GM10266 (cell line): Measurements from ENCODE around the gene USP32.

Experiments
- DNase-seq: peaks from one replicate; pipeline ENCODE4 v3.0.0; 2012; ENCODE audit errors: extremely low spot score
- TF ChIP-seq, protein P1 (sequence below): IDR thresholded peaks from 2 replicates; pipeline ENCODE4 v1.5.1; 2012; ENCODE audit warnings: mild to moderate bottlenecking, low read depth; ENCODE audit not compliant: control insufficient read depth, insufficient read depth; ENCODE audit errors: missing control alignments

The USP32 gene

GRCh38 chr17:60362329-60362728 is 29.6 kb downstream of the USP32 start:
- TF ChIP-seq, protein P1, sequence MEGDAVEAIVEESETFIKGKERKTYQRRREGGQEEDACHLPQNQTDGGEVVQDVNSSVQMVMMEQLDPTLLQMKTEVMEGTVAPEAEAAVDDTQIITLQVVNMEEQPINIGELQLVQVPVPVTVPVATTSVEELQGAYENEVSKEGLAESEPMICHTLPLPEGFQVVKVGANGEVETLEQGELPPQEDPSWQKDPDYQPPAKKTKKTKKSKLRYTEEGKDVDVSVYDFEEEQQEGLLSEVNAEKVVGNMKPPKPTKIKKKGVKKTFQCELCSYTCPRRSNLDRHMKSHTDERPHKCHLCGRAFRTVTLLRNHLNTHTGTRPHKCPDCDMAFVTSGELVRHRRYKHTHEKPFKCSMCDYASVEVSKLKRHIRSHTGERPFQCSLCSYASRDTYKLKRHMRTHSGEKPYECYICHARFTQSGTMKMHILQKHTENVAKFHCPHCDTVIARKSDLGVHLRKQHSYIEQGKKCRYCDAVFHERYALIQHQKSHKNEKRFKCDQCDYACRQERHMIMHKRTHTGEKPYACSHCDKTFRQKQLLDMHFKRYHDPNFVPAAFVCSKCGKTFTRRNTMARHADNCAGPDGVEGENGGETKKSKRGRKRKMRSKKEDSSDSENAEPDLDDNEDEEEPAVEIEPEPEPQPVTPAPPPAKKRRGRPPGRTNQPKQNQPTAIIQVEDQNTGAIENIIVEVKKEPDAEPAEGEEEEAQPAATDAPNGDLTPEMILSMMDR = no peak
- DNase-seq = no peak

GRCh38 chr17:60361889-60362288 is 30.0 kb downstream of the USP32 start:
- TF ChIP-seq, protein P1 = no peak
- no peak for DNase-seq

DNA sequence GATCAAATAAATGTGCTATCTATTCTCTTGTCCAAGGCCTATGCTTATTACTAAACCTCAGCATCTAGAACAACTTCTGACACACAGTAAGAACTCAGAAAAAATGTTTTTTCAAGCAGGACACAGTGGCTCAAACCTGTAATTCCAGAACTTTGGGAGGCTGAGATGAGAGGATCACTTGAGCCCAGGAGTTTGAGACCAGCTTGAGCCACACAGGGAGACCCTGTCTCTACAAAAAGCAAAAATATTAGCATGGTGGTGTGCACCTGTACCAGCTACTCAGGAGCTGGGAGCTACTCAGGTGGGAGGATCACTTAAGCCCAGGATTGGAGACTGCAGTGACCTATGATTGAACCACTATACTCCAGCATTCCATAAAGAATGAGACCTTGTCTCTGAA is 32.5 kb downstream of the USP32 start:
- TF ChIP-seq, protein P1 = no peak
- no peak for DNase-seq

DNA sequence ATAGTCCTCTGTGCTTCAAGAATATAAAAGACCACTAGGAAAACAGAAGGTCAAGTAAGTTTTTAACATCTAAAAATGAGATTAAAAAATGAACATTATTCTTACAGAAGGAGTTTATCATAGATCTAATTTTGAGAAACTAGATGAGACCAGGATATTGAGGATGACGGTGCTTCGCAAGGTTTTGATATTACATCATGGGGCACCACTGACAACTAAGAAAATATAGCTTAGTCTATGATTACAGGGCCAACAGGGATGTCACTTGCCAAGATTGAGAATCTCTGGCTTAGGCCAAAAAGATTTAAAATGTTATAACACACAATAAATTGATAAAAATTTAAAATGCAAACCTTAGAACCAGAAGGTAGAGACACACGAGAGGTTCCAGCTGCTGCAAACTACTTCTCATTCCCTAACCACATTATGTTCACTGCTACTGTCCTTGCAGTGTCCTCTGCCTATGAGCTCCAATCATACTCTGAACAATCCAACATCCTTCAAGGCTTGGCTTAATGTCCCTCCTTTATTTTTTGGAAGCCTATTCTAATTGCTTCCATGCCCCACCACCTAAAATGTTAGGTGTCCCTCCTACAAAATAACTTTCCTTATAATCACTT is 33.2 kb downstream of the USP32 start:
- DNase-seq = no peak
- TF ChIP-seq, protein P1 = no peak

- DNase-seq = no peak
- TF ChIP-seq, protein P1 = no peak
These were observed 35.0 kb downstream of the USP32 start for GRCh38 chr17:60356940-60357339.

DNA sequence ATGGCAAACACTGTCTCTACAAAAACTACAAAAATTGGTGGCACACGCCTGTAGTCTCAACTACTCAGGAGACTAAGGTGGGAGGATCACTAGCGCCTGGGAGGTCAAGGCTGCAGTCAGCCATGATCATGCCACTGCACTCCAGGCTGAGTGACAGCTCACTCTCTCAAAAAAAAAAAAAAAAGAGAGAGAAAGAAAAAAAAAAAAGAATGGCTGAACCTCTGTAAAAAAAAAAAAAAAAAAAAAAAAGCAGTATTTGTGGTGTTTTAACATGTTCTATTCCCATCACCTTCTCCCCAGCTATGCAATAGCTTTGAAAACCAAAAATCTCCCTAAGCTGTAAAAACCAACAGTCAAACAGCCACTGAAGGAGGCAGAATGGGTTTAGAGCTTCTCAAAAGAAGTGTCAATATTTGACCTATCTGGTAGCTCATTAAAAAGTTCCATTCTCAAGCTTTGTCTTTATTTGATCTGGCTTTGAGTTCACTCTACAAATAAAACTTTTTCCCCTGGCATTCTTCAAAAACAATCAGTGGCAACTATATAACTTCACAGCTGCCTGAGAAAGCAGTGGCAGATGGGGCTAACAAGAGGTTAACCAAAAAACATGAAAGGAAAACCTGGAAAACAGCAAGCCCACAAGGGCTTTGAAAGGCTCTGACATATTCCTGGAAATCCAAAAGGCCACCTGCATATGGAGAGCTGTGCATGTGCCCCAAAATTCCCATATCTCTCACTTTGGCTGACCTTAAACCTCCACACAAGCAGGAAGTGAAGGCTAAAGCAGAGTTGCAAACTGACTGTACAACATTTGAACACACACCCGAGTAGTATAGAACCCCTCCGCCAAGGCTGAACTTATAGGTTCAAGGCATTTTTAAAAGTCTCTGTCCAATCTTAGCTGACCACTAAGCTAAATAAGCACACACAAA is 36.0 kb downstream of the USP32 start:
- DNase-seq = no peak
- TF ChIP-seq, protein P1 = no peak

DNA sequence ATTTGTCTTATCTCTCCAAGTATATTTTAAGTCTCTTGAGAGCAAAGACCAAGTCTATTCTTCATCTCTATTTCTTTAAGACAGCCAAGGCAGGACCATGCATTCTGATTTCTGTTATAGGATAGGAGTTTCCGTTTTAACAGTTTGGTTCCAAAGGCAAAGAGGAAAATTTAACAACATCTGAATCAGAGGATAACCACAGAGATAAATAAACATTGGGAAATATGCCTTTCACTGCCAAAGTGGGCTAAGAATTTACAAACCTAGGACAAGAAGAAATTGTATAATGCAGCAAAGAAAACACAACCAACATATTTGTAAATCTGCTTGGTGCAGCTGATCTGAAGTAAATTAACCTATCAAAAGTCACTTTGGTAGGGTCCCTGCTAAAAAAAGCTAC is 37.7 kb downstream of the USP32 start:
- DNase-seq = no peak
- TF ChIP-seq, protein P1 = no peak
